A673 (cell line): ENCODE measurements around the gene STPG4. TPM values are rescaled to one million over a fixed set of nuclear protein-coding genes. Genes with fewer than 3 reads are reported as not detected.

Experiments
- BruUV-seq: library from RNA; stranded (reverse); fragments of 400-500 nt; replicated peaks from 2 replicates; lab custom pipeline; 2021; lab: Mats Ljungman, UMichigan
- CTCF ChIA-PET: fragments of 300-600 bp; sonication (Branson Sonifier 250); formaldehyde crosslinking; loops from one replicate; lab custom pipeline; 2022; ENCODE audit warnings: antibody characterized with exemption; lab: Charles Lee
- POLR2A ChIA-PET: fragments of 300-600 bp; sonication (Branson Sonifier 250); formaldehyde crosslinking; loops from one replicate; lab custom pipeline; 2022; ENCODE audit warnings: antibody characterized with exemption; ENCODE audit not compliant: low non-redundant PET; lab: Charles Lee
- DNase-seq: peaks from one replicate; pipeline ENCODE4 v3.0.0-alpha.2; 2015; ENCODE audit warnings: low spot score
- H3K27ac ChIP-seq: fragments of 200-600 bp; sonication (generic); 2 replicates; pipeline ENCODE4 v1.5.1; 2016; ENCODE audit warnings: mixed run types, low read depth, mild to moderate bottlenecking, mixed read lengths, antibody characterized with exemption, low read length; ENCODE audit not compliant: poor library complexity, severe bottlenecking
- H3K27me3 ChIP-seq: fragments of 200-600 bp; sonication (generic); replicated peaks from 2 replicates; pipeline ENCODE4 v1.6.1; 2017; ENCODE audit warnings: mixed run types, low read depth, mild to moderate bottlenecking, mixed read lengths, antibody characterized with exemption, low read length; ENCODE audit not compliant: insufficient read depth, poor library complexity
- H3K36me3 ChIP-seq: fragments of 200-600 bp; sonication (generic); 2 replicates; pipeline ENCODE4 v1.6.1; 2016; ENCODE audit warnings: mixed run types, mild to moderate bottlenecking, mixed read lengths, antibody characterized with exemption, low read length; ENCODE audit not compliant: insufficient read depth, poor library complexity, severe bottlenecking
- H3K4me1 ChIP-seq: fragments of 200-600 bp; sonication (generic); 2 replicates; pipeline ENCODE4 v1.6.1; 2017; ENCODE audit warnings: mixed run types, mild to moderate bottlenecking, mixed read lengths, antibody characterized with exemption, low read length; ENCODE audit not compliant: insufficient read depth, poor library complexity, severe bottlenecking
- H3K4me3 ChIP-seq: fragments of 200-600 bp; sonication (generic); 2 replicates; pipeline ENCODE4 v1.5.1; 2016; ENCODE audit warnings: low read depth, mixed run types, mild to moderate bottlenecking, mixed read lengths, low read length; ENCODE audit not compliant: poor library complexity, severe bottlenecking
- H3K9me3 ChIP-seq: fragments of 200-600 bp; sonication (generic); 2 replicates; pipeline ENCODE4 v1.6.1; 2016; ENCODE audit warnings: mixed run types, low read depth, mild to moderate bottlenecking, mixed read lengths, antibody characterized with exemption, low read length; ENCODE audit not compliant: poor library complexity, severe bottlenecking
- CTCF ChIP-seq: fragments of 300-800, 200-600 bp; sonication (generic); conservative IDR thresholded peaks from 2 replicates; pipeline ENCODE4 v1.5.1; 2017; ENCODE audit warnings: low read depth, mild to moderate bottlenecking, antibody characterized with exemption, low read length, moderate library complexity, mixed read lengths
- EZH2 ChIP-seq: fragments of 200-600 bp; sonication (generic); IDR thresholded peaks from 2 replicates; pipeline ENCODE4 v1.6.1; 2017; ENCODE audit warnings: borderline replicate concordance, low read depth, mild to moderate bottlenecking, mixed read lengths, antibody characterized with exemption, low read length; ENCODE audit not compliant: poor library complexity, severe bottlenecking
- intact Hi-C: fragments of 100-400 bp; cut with micrococcal nuclease; formaldehyde crosslinking; loops from one replicate; pipeline ENCODE4 v1.10.0; 2022; ENCODE audit not compliant: unreplicated experiment
- total RNA-seq: library from RNA; stranded (reverse); gene quantifications from 2 replicates; pipeline ENCODE4 v1.2.3, GENCODE V29; 2021

Gene STPG4
- total RNA-seq, 1 experiment from 2014 or later, result 0.75 TPM

GRCh38 chr2:47038656-47039488 lies 116.2 kb downstream of the STPG4 start:
- Histone ChIP-seq H3K27me3 (no peaks in the 10 kb centered on the region), H3K4me3 (no peak overlapping the region), H3K27ac (no peak overlapping the region), H3K4me1 (peaks cover 14% of the 10 kb centered on the region), H3K9me3 (no peaks in the 10 kb centered on the region), H3K36me3 (no peaks in the 10 kb centered on the region)
- ChIA-PET CTCF (no interaction called here), POLR2A (no interaction called here)
- TF ChIP-seq CTCF (no peak), EZH2 (no peak)
- no TSS peak for BruUV-seq
- intact Hi-C loops, result no loop called here
- no peak for DNase-seq

GRCh38 chr2:47037678-47038077 lies 117.4 kb downstream of the STPG4 start:
- ChIA-PET CTCF (no interaction called here), POLR2A (no interaction called here)
- H3K9me3 ChIP-seq, result no peaks in the 10 kb centered on the region
- H3K27ac ChIP-seq, result no peak overlapping the region
- intact Hi-C loops, result no loop called here
- TF ChIP-seq EZH2 (no peak), CTCF (no peak)
- BruUV-seq, result no TSS peak
- H3K27me3 ChIP-seq, result no peaks in the 10 kb centered on the region
- peaks cover 9% of the 10 kb centered on the region for H3K4me1 ChIP-seq
- DNase-seq, result no peak
- no peaks in the 10 kb centered on the region for H3K36me3 ChIP-seq
- no peak overlapping the region for H3K4me3 ChIP-seq

Other genes with a start within 250 kb of the STPG4 start
- gene MCFD2, start 239.5 kb downstream of the STPG4 start, total RNA-seq, result 90.5 and 101 TPM in 2 replicates
- 1.8 and 4.3 TPM in 2 replicates for gene TTC7A, start 214.1 kb downstream of the STPG4 start, total RNA-seq
- gene CALM2, start 21.2 kb upstream of the STPG4 start, total RNA-seq, result 477 and 520 TPM in 2 replicates
- gene EPCAM, start 214.0 kb upstream of the STPG4 start, total RNA-seq, result 0.39 and 0.68 TPM in 2 replicates
- gene MSH2, start 247.8 kb upstream of the STPG4 start, total RNA-seq, result 82.4 and 83.7 TPM in 2 replicates